ENCODE results near the gene EZH1.
A peak's percentile ranks its signal among the peaks of the same experiment; 100 is the strongest.

The EZH1 gene

GRCh38 chr17:42766124-42766523 lies 21.3 kb upstream of the EZH1 start:
- Mint-ChIP-seq H3K27me3 (ENCODE audit: low read depth, poor library complexity) (peaks cover 37% of the 10 kb centered on the region), H3K4me3 (no peak overlapping the region), H3K36me3 (ENCODE audit: low read depth) (no peaks in the 10 kb centered on the region), H3K27ac (no peak overlapping the region), H3K4me1 (peaks cover 40% of the 10 kb centered on the region), H3K9me3 (no peaks in the 10 kb centered on the region)
- TF ChIP-seq CTCF (IDR thresholded peaks at IDR 0.05): no peak
- no peak for DNase-seq

DNA sequence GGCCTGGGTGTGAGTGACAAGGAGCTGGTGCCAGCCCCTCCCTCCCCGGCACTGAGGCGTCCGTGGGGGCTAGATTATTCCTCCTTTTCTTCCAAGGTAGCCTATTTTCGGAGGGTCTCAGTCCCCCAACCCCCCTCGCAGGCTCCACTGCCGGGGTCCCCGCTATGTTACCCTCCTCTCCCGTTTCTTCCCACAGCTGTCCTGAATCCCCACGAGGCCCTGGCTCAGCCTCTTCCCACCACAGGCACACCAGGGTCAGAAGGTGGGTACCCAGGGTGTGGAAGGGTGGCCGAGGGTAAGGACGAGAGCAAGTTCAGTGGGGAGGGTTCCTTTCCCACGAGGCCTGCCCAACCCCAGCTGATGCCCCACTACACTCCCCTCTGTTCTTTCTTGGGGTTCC lies 16.8 kb upstream of the EZH1 start:
- Mint-ChIP-seq H3K36me3 (ENCODE audit: low read depth) (no peaks in the 10 kb centered on the region), H3K27me3 (ENCODE audit: low read depth, poor library complexity) (peaks cover 57% of the 10 kb centered on the region), H3K27ac (no peak overlapping the region)

GRCh38 chr17:42760652-42761581 lies 16.1 kb upstream of the EZH1 start, which contains the start of gene RAMP2:
Gene RAMP2, plus strand, starts transcription at chr17:42761227. Its CDS starts 35 bp downstream, at chr17:42761262.
- Mint-ChIP-seq H3K27me3 (ENCODE audit: low read depth, poor library complexity) (peaks cover 58% of the 10 kb centered on the region), H3K4me3 (peak within 1 kb of the TSS; percentile 72), H3K36me3 (ENCODE audit: low read depth) (no peaks in the 10 kb centered on the region), H3K4me1 (peaks cover 38% of the 10 kb centered on the region), H3K9me3 (no peaks in the 10 kb centered on the region), H3K27ac (no peak within 1 kb of the TSS)
- no peak for TF ChIP-seq CTCF (IDR thresholded peaks at IDR 0.05)
- peak; percentile 70 for DNase-seq

More for the DNA sequence above, 16.8 kb upstream of the EZH1 start:
- H3K4me3 Mint-ChIP-seq: peak overlapping the region; percentile 71
- H3K4me1 Mint-ChIP-seq: peaks cover 38% of the 10 kb centered on the region
- DNase-seq: no peak
- TF ChIP-seq CTCF (IDR thresholded peaks at IDR 0.05): no peak
- H3K9me3 Mint-ChIP-seq: no peaks in the 10 kb centered on the region

DNA sequence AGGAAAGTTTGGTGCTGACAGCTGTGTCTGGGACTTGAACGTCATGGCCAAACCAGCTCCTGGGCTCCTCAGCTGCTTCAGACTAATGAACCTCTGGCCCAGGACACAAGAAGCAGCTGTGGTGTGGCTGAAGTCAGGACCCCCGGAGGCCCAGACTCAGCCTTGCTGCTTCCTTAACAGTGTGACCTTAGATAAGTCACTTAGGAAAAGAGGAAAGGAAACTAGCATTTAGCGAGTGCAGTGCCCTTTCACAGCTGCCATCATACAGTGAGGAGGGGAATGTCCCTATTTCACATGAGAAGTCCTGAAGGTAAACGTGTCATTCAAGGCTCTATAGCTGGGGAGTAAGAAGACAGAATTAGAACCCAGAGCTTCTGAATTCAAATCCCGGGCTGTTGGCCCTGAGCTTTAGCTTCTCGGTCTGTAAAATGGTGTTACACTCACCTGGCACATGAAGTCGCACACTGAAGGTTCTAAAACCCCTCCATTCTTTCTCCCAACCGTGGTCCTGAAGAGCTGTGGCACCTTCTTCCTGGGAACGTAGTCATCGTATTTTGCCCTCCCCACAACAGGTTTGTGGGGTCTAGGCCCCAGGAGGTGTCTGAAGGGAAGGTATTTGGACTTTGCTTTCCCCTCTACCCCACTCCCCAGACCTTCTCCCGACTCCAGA lies 15.3 kb upstream of the EZH1 start:
- Mint-ChIP-seq H3K36me3 (ENCODE audit: low read depth) (no peaks in the 10 kb centered on the region), H3K4me3 (peak overlapping the region; percentile 72), H3K27me3 (ENCODE audit: low read depth, poor library complexity) (peaks cover 58% of the 10 kb centered on the region), H3K27ac (no peak overlapping the region), H3K9me3 (no peaks in the 10 kb centered on the region), H3K4me1 (peaks cover 38% of the 10 kb centered on the region)
- TF ChIP-seq CTCF (IDR thresholded peaks at IDR 0.05): no peak
- no peak for DNase-seq

DNA sequence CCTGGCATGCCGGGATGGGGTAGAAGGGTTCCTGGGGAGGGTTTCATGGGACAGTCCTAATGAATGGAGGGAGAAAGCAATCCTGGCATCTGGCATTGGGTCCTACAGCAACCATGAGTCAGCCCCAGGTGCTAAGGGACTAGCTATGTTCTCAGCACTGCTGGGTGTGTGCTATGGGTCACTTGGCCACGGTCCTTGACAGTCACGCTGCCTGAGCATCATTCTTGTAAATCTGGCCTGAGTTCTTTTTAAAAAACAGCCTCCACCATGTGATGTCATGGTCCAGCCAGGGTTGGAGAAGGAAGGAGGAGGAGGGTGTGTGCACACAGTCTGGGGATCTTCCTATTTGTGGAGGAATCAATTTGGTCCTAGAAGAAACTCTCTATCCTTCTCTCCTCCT lies 9.9 kb upstream of the EZH1 start:
- Mint-ChIP-seq H3K27ac (no peak overlapping the region), H3K36me3 (ENCODE audit: low read depth) (no peaks in the 10 kb centered on the region), H3K9me3 (no peaks in the 10 kb centered on the region), H3K4me3 (no peak overlapping the region), H3K4me1 (peaks cover 27% of the 10 kb centered on the region), H3K27me3 (ENCODE audit: low read depth, poor library complexity) (peaks cover 66% of the 10 kb centered on the region)
- no peak for DNase-seq
- no peak for TF ChIP-seq CTCF (IDR thresholded peaks at IDR 0.05)
